A549 (cell line): ENCODE measurements around the gene SDS. TPM values are rescaled to one million over a fixed set of nuclear protein-coding genes. Genes with fewer than 3 reads are reported as not detected.

Experiments
- ATAC-seq, 2 experiments: fragments of 200-7000 bp in 1 of 2; fragments of >200 bp in 1 of 2; cut with Nextera tagmentation in 1 of 2; cut with Tn5 transposase in 1 of 2; 3 replicates each; pipeline versions ENCODE4 v1.8.0 to v1.9.1; 2018 to 2020; ENCODE audit warnings: mild to moderate bottlenecking in 1 of 2, moderate library complexity in 1 of 2
- CTCF ChIA-PET: fragments of 300-600 bp; sonication (Branson Sonifier 250); formaldehyde crosslinking; extraction: SDS; loops from one replicate; lab custom pipeline; 2021; ENCODE audit warnings: antibody characterized with exemption, inconsistent platforms; lab: Yijun Ruan, JAX
- POLR2A ChIA-PET: fragments of 350-600 bp; formaldehyde crosslinking; extraction: SDS; loops from one replicate; lab custom pipeline; 2021; ENCODE audit warnings: antibody characterized with exemption, inconsistent platforms; lab: Yijun Ruan, JAX
- DNase-seq, 2 experiments: peaks; one replicate each; pipeline versions ENCODE4 v3.0.0 to v3.0.0-alpha.2; 2011 to 2016; ENCODE audit warnings: low read depth in 1 of 2, low spot score in 1 of 2
- FAIRE-seq: peaks from 2 replicates; lab custom pipeline; 2011; peaks lifted over from hg19 to GRCh38; lab: Jason Lieb, UNC
- H3K27ac ChIP-seq, 2 experiments: fragments of >200 bp; sonication (Bioruptor Twin); formaldehyde crosslinking; 3 replicates each; pipeline ENCODE4 v1.5.1; 2016 to 2017
- H3K4me1 ChIP-seq: fragments of >200 bp; sonication (Bioruptor Twin); formaldehyde crosslinking; 3 replicates; pipeline ENCODE4 v1.6.1; 2016
- H3K4me2 ChIP-seq: fragments of >200 bp; sonication (Bioruptor Twin); formaldehyde crosslinking; 3 replicates; pipeline ENCODE4 v1.6.1; 2016
- H3K4me3 ChIP-seq: fragments of >200 bp; sonication (Bioruptor Twin); formaldehyde crosslinking; 3 replicates; pipeline ENCODE4 v1.5.1; 2016
- H3K9me3 ChIP-seq: fragments of >200 bp; sonication (Bioruptor Twin); formaldehyde crosslinking; 3 replicates; pipeline ENCODE4 v1.6.1; 2016
- ATOH8 ChIP-seq: fragments of 250-450 bp; sonication (Bioruptor Pico); IDR thresholded peaks from 2 replicates; pipeline ENCODE4 v1.5.0; 2020; ENCODE audit warnings: low read depth, mild to moderate bottlenecking, moderate library complexity
- BHLHE40 ChIP-seq: IDR thresholded peaks from 2 replicates; pipeline ENCODE4 v1.6.1; 2012; ENCODE audit warnings: low read depth, low read length, inconsistent platforms
- CBX8 ChIP-seq: fragments of 200-600 bp; sonication (generic); IDR thresholded peaks from 2 replicates; pipeline ENCODE4 v1.6.1; 2016
- CHD2 ChIP-seq: fragments of 150-350 bp; IDR thresholded peaks from 2 replicates; pipeline ENCODE4 v1.6.1; 2014; ENCODE audit warnings: low read length; ENCODE audit not compliant: partially characterized antibody
- E2F6 ChIP-seq: IDR thresholded peaks from 2 replicates; pipeline ENCODE4 v1.6.1; 2012; ENCODE audit warnings: low read depth, borderline replicate concordance
- EHMT2 ChIP-seq: fragments of 200-600 bp; sonication (generic); IDR thresholded peaks from 2 replicates; pipeline ENCODE4 v1.6.1; 2016; ENCODE audit warnings: antibody characterized with exemption, low read depth, mild to moderate bottlenecking, moderate library complexity
- ELK1 ChIP-seq: fragments of 150-350 bp; IDR thresholded peaks from 2 replicates; pipeline ENCODE4 v1.6.1; 2014; ENCODE audit warnings: low read depth, mild to moderate bottlenecking, low read length
- EP300 ChIP-seq, 2 experiments: fragments of >200 bp; sonication (Bioruptor Twin); formaldehyde crosslinking; IDR thresholded peaks; 2 replicates in 1 of 2; 3 replicates in 1 of 2; pipeline ENCODE4 v1.6.1; 2016 to 2017
- FOSB ChIP-seq: fragments of 250-450 bp; sonication (Bioruptor Pico); IDR thresholded peaks from 2 replicates; pipeline ENCODE4 v1.5.0; 2020; ENCODE audit warnings: mild to moderate bottlenecking, moderate library complexity
- FOSL2 ChIP-seq, 2 experiments: fragments of 450-650 bp in 1 of 2; fragments of >200 bp in 1 of 2; sonication (Bioruptor Twin) in 1 of 2; formaldehyde crosslinking; IDR thresholded peaks; 2 replicates each; pipeline versions ENCODE4 v1.5.0 to v1.6.1; 2016 to 2020; ENCODE audit warnings: mild to moderate bottlenecking in 1 of 2, moderate library complexity in 1 of 2
- FOXS1 ChIP-seq: fragments of 250-450 bp; sonication (Bioruptor Pico); IDR thresholded peaks from 2 replicates; pipeline ENCODE4 v1.5.0; 2020; ENCODE audit warnings: mild to moderate bottlenecking, moderate library complexity
- HDAC2 ChIP-seq: fragments of 200-600 bp; sonication (generic); IDR thresholded peaks from 2 replicates; pipeline ENCODE4 v1.6.1; 2016
- HES2 ChIP-seq: fragments of >200 bp; sonication (Bioruptor Twin); formaldehyde crosslinking; IDR thresholded peaks from 2 replicates; pipeline ENCODE4 v1.6.1; 2016
- HEYL ChIP-seq: fragments of 250-450 bp; sonication (Bioruptor Pico); IDR thresholded peaks from 2 replicates; pipeline ENCODE4 v1.8.0; 2021; ENCODE audit warnings: mild to moderate bottlenecking, moderate library complexity
- HOXA7 ChIP-seq: fragments of 250-450 bp; sonication (Bioruptor Pico); IDR thresholded peaks from 2 replicates; pipeline ENCODE4 v1.5.0; 2020; ENCODE audit warnings: mild to moderate bottlenecking, moderate library complexity
- JUN ChIP-seq, 2 experiments: fragments of >200 bp; sonication (Bioruptor Twin); formaldehyde crosslinking; IDR thresholded peaks; 2 replicates in 1 of 2; 3 replicates in 1 of 2; pipeline ENCODE4 v1.6.1; 2016 to 2017
- JUNB ChIP-seq: fragments of >200 bp; sonication (Bioruptor Twin); formaldehyde crosslinking; IDR thresholded peaks from 2 replicates; pipeline ENCODE4 v1.6.1; 2016
- KDM1A ChIP-seq: fragments of 200-600 bp; sonication (generic); IDR thresholded peaks from 2 replicates; pipeline ENCODE4 v1.6.1; 2016; ENCODE audit warnings: low read depth, mild to moderate bottlenecking
- MAX ChIP-seq: IDR thresholded peaks from 2 replicates; pipeline ENCODE4 v1.6.1; 2012
- MAZ ChIP-seq: fragments of 150-350 bp; IDR thresholded peaks from 2 replicates; pipeline ENCODE4 v1.6.1; 2014; ENCODE audit warnings: antibody characterized with exemption, low read depth, low read length, borderline replicate concordance
- MYC ChIP-seq: IDR thresholded peaks from 2 replicates; pipeline ENCODE4 v1.6.1; 2012; ENCODE audit warnings: mild to moderate bottlenecking, inconsistent platforms, low read length, improper control_type of control experiment, borderline replicate concordance
- NFE2L2 ChIP-seq: fragments of 150-350 bp; conservative IDR thresholded peaks from 2 replicates; pipeline ENCODE4 v1.6.1; 2014; ENCODE audit warnings: low read length
- NR3C1 ChIP-seq: fragments of >200 bp; sonication (Bioruptor Twin); formaldehyde crosslinking; IDR thresholded peaks from 3 replicates; pipeline ENCODE4 v1.6.1; 2017
- PHF8 ChIP-seq: fragments of 200-600 bp; sonication (generic); IDR thresholded peaks from 2 replicates; pipeline ENCODE4 v1.6.1; 2016; ENCODE audit warnings: low read depth, mild to moderate bottlenecking, antibody characterized with exemption, moderate library complexity, borderline replicate concordance
- REST ChIP-seq: fragments of 200-600 bp; sonication (generic); IDR thresholded peaks from 2 replicates; pipeline ENCODE4 v1.6.1; 2016; ENCODE audit warnings: antibody characterized with exemption, mild to moderate bottlenecking, moderate library complexity
- RFX5 ChIP-seq: fragments of 450-650 bp; IDR thresholded peaks from 2 replicates; pipeline ENCODE4 v1.7.1; 2014; ENCODE audit warnings: antibody characterized with exemption, mild to moderate bottlenecking, moderate library complexity
- SMC3 ChIP-seq: fragments of >200 bp; sonication (Bioruptor Twin); formaldehyde crosslinking; IDR thresholded peaks from 3 replicates; pipeline ENCODE4 v1.6.1; 2018; ENCODE audit warnings: inconsistent platforms
- ZFP36 ChIP-seq: fragments of 450-650 bp; IDR thresholded peaks from 2 replicates; pipeline ENCODE4 v1.6.1; 2014; ENCODE audit warnings: borderline replicate concordance; ENCODE audit not compliant: partially characterized antibody
- ZNF302 ChIP-seq: fragments of 250-450 bp; sonication (Bioruptor Pico); IDR thresholded peaks from 2 replicates; pipeline ENCODE4 v1.9.0; 2021; ENCODE audit warnings: inconsistent platforms, mild to moderate bottlenecking, moderate library complexity
- ZSCAN20 ChIP-seq: fragments of 250-450 bp; sonication (Bioruptor Pico); IDR thresholded peaks from 2 replicates; pipeline ENCODE4 v1.8.0; 2022; ENCODE audit warnings: mild to moderate bottlenecking, moderate library complexity
- WGBS: methylation state at CpG from one replicate; pipeline ENCODE4 v1.1.6; 2017; ENCODE audit errors: missing lambda C conversion rate; 5-methylcytosine and 5-hydroxymethylcytosine counted together
- polyA plus RNA-seq, 4 experiments: library from polyadenylated mRNA; depleted of rRNA in 3 of 4; stranded (reverse); fragments of >200 nt; fragmentation: RNase III in 1 of 4; extraction: RNeasy Plus Mini Kit Qiagen cat#74134 plus additional on column Dnase treatment in 1 of 4; gene quantifications; 2 replicates in 3 of 4; 3 replicates in 1 of 4; pipeline ENCODE4 v1.2.3, GENCODE V29; 2011 to 2017

The SDS gene
- polyA plus RNA-seq, 2 of the 4 experiments (the other 2 are of a cell fraction) = 3.9 to 7.3 TPM

- WGBS = 57% methylated on average over 2 of the region's 2 CpGs
- ChIA-PET POLR2A (interaction anchor here (0.6 to 1.0 kb wide), 2 partner anchors 232 to 236 kb away, joined by 3 to 6 read pairs; partner anchors contain the start of genes DDX54 and RITA1), CTCF (interaction anchor here (2.2 kb wide), 1 partner anchor 109 kb away, joined by 14 read pairs; no protein-coding TSS in a partner anchor)
These were observed 17.4 kb upstream of the SDS start for GRCh38 chr12:113420996-113421595.

GRCh38 chr12:113418213-113418879 lies 14.7 kb upstream of the SDS start:
- CTCF ChIA-PET = interaction anchor here (0.5 to 2.0 kb wide), 3 partner anchors 9 to 74 kb away, joined by 3 to 11 read pairs (median 3); no protein-coding TSS in a partner anchor
- peak in 1 of 2 experiments; percentile 89 for DNase-seq
- FAIRE-seq = no peak
- Histone ChIP-seq H3K4me2 (peak overlapping the region; percentile 72), H3K9me3 (no peaks in the 10 kb centered on the region), H3K27ac (peak overlapping the region; percentile 72 to 87), H3K4me1 (peaks cover 70% of the 10 kb centered on the region), H3K4me3 (no peak overlapping the region)
- peak; percentile 48 to 66 for ATAC-seq
- POLR2A ChIA-PET = no interaction called here
- 8% methylated on average over 13 of the region's 13 CpGs for WGBS
- TF ChIP-seq ZNF302 (0 out of 2 replicates have a peak, but pooled peaks have one; percentile 42), ZSCAN20 (CRISPR knock-in tag) (no peak), RFX5 (no peak), EP300 (IDR thresholded peaks at IDR 0.05) (peak; percentile 46 to 83; a peak in 4 of 5 replicates), KDM1A (no peak), PHF8 (no peak), JUN (IDR thresholded peaks at IDR 0.05) (peak in 1 of 2 experiments; percentile 25; a peak in 2 of 5 replicates), ELK1 (no peak), REST (no peak), FOSL2 (IDR thresholded peaks at IDR 0.05) (no peak), FOSL2 (CRISPR knock-in tag; IDR thresholded peaks at IDR 0.05) (peak; percentile 67), HDAC2 (no peak), CBX8 (no peak), FOSB (CRISPR knock-in tag) (no peak; the same call in 1 of the 2 replicates), NR3C1 (no peak), ATOH8 (CRISPR knock-in tag) (no peak), HEYL (CRISPR knock-in tag) (no peak), SMC3 (no peak), MAZ (no peak), NFE2L2 (no peak), MYC (no peak; the same call in 1 of the 2 replicates), EHMT2 (no peak), ZFP36 (peak; percentile 78), BHLHE40 (no peak), HOXA7 (CRISPR knock-in tag) (no peak), MAX (peak; percentile 72), E2F6 (no peak), JUNB (no peak)

More at GRCh38 chr12:113420996-113421595, 17.4 kb upstream of the SDS start:
- FAIRE-seq (no peak), ATAC-seq (no peak), DNase-seq (no peak)
- H3K27ac ChIP-seq = peak overlapping the region; percentile 83 to 96
- H3K4me3 ChIP-seq = no peak overlapping the region
- peaks cover 63% of the 10 kb centered on the region for H3K4me1 ChIP-seq
- H3K9me3 ChIP-seq = no peaks in the 10 kb centered on the region
- TF ChIP-seq HES2 (no peak), FOXS1 (CRISPR knock-in tag) (no peak), CHD2 (no peak), ZFP36 (peak; percentile 57)
- TF ChIP-seq, all 56 proteins: peak for 1
- H3K4me2 ChIP-seq = peak overlapping the region; percentile 77
